GM18951 (cell line): ENCODE data around the gene SULT2A1.
"Not testable (repeated sequence)": the region's sequence is repeated elsewhere in the genome, so short reads cannot be mapped to it uniquely, and the experiment has no call there.

Source experiments
- POLR2A ChIP-seq: IDR thresholded peaks from 4 replicates; pipeline ENCODE4 v1.6.1; 2011; ENCODE audit warnings: mild to moderate bottlenecking; ENCODE audit not compliant: insufficient read length, insufficient read depth; ENCODE audit errors: extremely low read depth
- in situ Hi-C: fragments of 300-500 bp; cut with MboI; formaldehyde crosslinking; loops from one replicate; pipeline ENCODE4 v1.12.0; 2022; ENCODE audit warnings: low sequenced_read_pairs, mixed read lengths, inconsistent platforms; ENCODE audit not compliant: unreplicated experiment

The SULT2A1 gene

GRCh38 chr19:47886010-47886559, at the start of gene SULT2A1:
Gene SULT2A1 (minus strand): TSS chr19:47886315. CDS start chr19:47886257, 58 bp downstream.
- no peak for TF ChIP-seq POLR2A
- in situ Hi-C loops: no loop called here

DNA sequence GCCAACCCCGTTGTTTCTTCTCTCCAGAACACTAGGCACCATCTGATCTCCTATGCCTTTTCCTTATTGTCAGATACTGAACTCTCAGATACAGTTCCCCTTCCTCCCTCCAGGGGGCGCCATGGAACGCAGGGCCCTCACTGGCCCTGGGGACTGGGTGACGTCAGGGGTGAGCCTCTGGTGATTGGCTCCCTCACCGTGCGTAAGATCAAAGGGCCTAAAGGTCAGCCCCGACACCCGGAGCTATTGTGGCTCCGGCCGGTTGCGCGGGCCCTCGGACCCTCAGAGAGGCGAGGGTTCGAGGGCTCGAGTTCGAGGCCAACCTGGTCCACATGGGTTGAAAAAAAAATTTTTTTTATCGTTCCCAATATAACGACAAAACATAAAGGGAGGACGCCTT, 42.5 kb upstream of the SULT2A1 start:
- in situ Hi-C loops: not testable (repeated sequence)

GRCh38 chr19:47920107-47920506, 34.0 kb upstream of the SULT2A1 start:
- in situ Hi-C loops: not testable (repeated sequence)

DNA sequence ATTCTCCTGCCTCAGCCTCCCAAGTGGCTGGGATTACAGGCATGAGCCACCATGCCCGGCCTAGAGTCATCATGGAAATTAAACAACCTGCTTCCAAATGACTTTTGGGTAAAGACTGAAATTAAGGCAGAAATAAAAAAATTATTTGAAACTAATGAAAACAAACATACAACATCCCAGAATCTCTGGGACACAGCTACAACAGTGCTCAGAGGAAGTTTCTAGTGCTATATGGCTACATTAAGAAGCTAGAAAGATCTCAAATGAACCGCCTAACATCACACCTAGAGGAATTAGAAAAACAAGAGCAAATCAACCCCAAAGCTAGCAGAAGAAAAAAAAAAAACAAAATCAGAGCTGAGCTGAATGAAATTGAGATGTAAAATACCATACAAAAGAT, 24.1 kb upstream of the SULT2A1 start:
- in situ Hi-C loops: not testable (repeated sequence)

DNA sequence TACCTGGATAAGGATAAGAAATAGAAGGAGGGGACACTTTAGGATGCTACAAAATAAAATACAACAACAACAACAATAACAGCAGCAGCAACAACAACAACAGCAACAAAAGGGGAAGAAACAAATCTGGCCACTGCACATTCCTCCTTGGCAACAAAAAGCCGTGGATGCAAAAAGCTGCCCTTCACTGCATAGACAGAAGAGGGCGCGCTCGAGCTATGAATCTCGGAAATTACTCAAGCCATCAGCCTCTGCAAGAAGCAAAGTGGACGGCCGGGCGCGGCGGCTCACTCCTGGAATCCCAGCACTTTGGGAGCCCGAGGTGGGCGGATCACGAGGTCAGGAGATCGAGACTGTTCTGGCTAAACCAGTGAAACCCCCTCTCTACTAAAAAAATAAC, 23.2 kb upstream of the SULT2A1 start:
- in situ Hi-C loops: not testable (repeated sequence)

DNA sequence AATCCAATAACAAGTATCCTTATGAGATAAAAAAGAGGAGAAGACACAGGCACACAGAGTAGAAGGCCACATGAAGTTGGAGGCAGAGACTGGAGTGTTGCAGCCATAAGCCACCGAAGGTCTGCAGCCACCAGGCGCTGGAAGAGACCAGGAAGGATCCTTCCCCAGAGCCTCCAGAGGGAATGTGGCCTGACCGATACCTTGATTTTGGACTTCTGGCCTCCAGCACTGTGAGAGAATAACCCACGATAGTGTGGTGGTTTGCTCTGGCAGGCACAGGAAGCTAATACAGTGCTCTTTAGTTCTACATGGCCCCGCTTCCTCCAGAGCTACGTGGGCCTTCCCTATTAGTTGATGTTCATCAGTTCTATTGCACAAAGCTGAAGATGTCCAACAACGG, 15.3 kb upstream of the SULT2A1 start:
- in situ Hi-C loops: no loop called here
- TF ChIP-seq POLR2A: no peak

DNA sequence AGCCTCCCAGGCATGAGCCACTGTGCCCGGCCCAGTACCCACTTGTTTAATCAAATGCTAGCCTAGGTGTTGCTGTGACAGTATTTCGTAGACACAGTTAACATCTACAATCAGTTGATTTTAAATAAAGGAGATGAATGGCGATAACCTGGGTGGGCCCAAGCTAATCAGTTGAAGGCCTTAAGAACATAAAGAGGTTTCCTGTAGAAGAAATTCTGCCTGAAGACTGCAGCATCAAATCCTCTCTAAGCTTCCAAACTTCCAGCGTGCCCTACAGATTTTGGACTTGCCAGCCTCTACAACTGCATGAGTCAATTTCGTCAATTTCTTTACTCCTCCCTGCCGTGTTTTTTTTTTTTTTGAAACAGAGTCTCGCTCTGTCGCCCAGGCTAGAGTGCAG, 13.2 kb upstream of the SULT2A1 start:
- in situ Hi-C loops: no loop called here
- TF ChIP-seq POLR2A: no peak

DNA sequence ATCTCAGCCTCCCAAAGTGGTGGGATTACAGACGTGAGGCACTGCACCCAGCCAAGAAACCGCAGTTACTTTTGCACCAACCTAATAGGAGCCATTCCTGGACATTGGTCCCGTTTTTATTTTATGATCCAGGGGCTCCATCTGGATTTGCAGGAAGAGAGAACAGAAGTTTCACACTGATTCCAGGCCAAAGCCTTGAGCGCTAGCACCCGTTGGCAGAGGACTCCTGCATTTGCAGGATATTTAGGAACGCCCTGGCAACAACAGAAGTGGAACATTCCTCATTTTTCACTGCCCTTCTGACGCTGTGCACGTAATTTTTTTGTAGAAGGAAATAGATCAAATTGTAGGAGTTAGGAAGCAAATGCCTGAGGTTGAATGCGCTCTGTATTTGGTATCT, 11.7 kb upstream of the SULT2A1 start:
- in situ Hi-C loops: no loop called here
- TF ChIP-seq POLR2A: no peak

GRCh38 chr19:47896773-47897172, 10.7 kb upstream of the SULT2A1 start:
- in situ Hi-C loops: no loop called here
- TF ChIP-seq POLR2A: no peak

GRCh38 chr19:47896019-47896418, 9.9 kb upstream of the SULT2A1 start:
- TF ChIP-seq POLR2A: no peak
- in situ Hi-C loops: no loop called here

- in situ Hi-C loops: no loop called here
- no peak for TF ChIP-seq POLR2A
These were observed 9.2 kb upstream of the SULT2A1 start for GRCh38 chr19:47895165-47895782.

DNA sequence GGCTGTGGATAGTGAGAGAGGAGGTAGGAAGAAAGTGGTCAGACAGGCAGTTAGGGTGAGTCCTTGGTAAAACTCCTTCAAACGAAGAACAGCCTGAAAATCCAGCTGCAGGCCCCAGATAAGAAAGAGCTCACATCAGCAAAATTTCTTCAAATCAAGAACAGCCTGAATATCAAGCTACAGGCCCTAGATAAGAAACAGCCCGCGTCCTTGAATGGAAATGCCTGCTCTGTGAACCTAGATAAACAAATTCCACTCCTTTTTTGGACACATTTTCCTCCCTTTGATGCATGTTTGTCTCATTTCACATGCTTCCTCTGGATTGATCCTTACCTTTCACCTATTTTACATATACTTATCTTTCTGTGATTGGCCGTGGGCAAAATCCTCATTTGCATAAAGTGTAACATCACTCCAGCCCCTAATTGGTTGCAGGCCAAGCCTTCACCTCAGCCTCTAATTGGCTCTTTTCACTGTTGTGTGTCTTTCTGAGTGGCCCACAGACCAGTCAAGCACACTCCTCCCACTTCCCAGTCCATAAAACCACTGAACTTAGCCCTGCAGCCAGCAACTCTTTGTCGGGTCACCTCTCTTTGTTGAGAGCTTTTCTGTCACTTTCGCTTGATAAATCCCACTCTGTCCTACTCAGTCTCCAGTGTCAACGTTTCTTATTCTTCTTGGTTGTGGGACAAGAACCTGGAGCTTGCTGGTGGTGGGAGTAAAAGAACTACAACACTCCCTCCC, 6.0 kb upstream of the SULT2A1 start:
- no peak for TF ChIP-seq POLR2A
- in situ Hi-C loops: no loop called here

- in situ Hi-C loops: no loop called here
- no peak for TF ChIP-seq POLR2A
These were observed 5.5 kb upstream of the SULT2A1 start for GRCh38 chr19:47891622-47891922.

GRCh38 chr19:47890865-47891621, 4.9 kb upstream of the SULT2A1 start:
- TF ChIP-seq POLR2A: no peak
- in situ Hi-C loops: no loop called here

GRCh38 chr19:47885067-47885463, 1.1 kb downstream of the SULT2A1 start:
- in situ Hi-C loops: no loop called here
- no peak for TF ChIP-seq POLR2A
